Measurements from ENCODE around the gene STX2. TPM values are rescaled to one million over a fixed set of nuclear protein-coding genes. Genes with fewer than 3 reads are reported as not detected.

Gene STX2
- total RNA-seq, 2 donors from 2014 or later = 18.2 to 20.2 TPM

DNA sequence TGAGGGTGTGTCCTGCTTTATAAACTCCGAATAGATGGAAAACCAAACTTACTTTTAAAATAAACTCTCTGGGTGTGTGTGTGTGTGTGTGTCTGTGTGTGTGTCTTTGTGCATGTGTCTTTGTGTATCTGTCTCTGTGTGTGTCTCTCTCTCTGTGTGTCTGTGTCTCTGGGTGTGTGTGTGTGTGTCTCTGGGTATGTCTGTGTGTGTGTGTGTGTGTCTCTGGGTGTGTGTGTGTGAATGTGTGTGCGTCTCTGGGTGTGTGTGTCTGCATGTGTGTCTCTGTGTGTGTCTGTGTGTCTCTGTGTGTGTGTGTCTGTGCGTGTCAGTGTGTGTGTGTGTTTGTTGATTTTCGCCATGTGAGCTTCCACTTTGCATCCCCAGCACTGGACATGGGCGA is 42.0 kb upstream of the STX2 start:
- DNase-seq = peak; percentile 45
- 90 to 95% methylated on average over 2 to 4 of the region's 5 CpGs for WGBS, 2 experiments (ENCODE audit: insufficient coverage in 1 of 2, insufficient read length in 1 of 2)
- H3K4me1 ChIP-seq (ENCODE audit: control insufficient read depth, insufficient read depth, low read length) = no peaks in the 10 kb centered on the region
- no peak overlapping the region for H3K9ac ChIP-seq (ENCODE audit: extremely low read depth, low read length, poor library complexity, severe bottlenecking)
- H3K9me3 ChIP-seq (ENCODE audit: control insufficient read depth, low read length) = no peaks in the 10 kb centered on the region
- Mint-ChIP-seq H3K9me3 (no peaks in the 10 kb centered on the region), H3K36me3 (ENCODE audit: low read depth) (peaks cover 9% of the 10 kb centered on the region), H3K27me3 (ENCODE audit: insufficient read depth) (no peaks in the 10 kb centered on the region), H3K4me3 (no peak overlapping the region), H3K4me1 (peaks cover 15% of the 10 kb centered on the region), H3K27ac (no peak overlapping the region)
- no peak overlapping the region for H3K27ac ChIP-seq (ENCODE audit: low read depth, low read length)
- H3K27me3 ChIP-seq (ENCODE audit: control insufficient read depth, insufficient read depth, low read length, poor library complexity, severe bottlenecking) = no peaks in the 10 kb centered on the region
- H3K36me3 ChIP-seq (ENCODE audit: control insufficient read depth, insufficient read depth, low read length) = peaks cover 17% of the 10 kb centered on the region
- TF ChIP-seq, protein P1, sequence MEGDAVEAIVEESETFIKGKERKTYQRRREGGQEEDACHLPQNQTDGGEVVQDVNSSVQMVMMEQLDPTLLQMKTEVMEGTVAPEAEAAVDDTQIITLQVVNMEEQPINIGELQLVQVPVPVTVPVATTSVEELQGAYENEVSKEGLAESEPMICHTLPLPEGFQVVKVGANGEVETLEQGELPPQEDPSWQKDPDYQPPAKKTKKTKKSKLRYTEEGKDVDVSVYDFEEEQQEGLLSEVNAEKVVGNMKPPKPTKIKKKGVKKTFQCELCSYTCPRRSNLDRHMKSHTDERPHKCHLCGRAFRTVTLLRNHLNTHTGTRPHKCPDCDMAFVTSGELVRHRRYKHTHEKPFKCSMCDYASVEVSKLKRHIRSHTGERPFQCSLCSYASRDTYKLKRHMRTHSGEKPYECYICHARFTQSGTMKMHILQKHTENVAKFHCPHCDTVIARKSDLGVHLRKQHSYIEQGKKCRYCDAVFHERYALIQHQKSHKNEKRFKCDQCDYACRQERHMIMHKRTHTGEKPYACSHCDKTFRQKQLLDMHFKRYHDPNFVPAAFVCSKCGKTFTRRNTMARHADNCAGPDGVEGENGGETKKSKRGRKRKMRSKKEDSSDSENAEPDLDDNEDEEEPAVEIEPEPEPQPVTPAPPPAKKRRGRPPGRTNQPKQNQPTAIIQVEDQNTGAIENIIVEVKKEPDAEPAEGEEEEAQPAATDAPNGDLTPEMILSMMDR (conservative IDR thresholded peaks at IDR 0.05) = no peak
- no peak overlapping the region for H3K4me3 ChIP-seq (ENCODE audit: low read length)

DNA sequence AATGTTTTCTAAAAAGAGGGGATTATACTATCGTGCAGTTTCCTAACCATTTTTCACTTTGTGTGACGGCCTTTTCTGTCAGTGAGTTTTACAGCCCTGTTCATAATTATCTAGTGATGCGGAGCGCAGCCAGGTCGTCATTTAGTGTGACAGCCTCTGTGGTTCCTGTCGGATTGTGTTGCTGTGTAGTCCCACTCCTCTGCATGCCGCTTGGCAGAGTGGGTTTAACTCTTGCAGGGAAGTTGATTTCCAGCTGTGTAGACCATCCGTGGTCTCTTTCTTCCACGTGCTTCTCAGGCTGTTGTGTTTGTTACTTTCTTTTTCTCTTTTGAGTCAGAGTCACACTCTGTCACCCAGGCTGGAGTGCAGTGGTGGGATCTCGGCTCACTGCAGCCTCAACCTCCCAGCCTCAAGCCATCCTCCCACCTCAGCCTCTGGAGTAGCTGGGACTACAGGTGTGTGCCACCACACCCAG is 41.4 kb upstream of the STX2 start:
- Mint-ChIP-seq H3K4me3 (no peak overlapping the region), H3K9me3 (no peaks in the 10 kb centered on the region), H3K27me3 (ENCODE audit: insufficient read depth) (no peaks in the 10 kb centered on the region), H3K36me3 (ENCODE audit: low read depth) (peaks cover 15% of the 10 kb centered on the region), H3K4me1 (peaks cover 21% of the 10 kb centered on the region), H3K27ac (no peak overlapping the region)
- Histone ChIP-seq H3K4me3 (ENCODE audit: low read length) (no peak overlapping the region), H3K9ac (ENCODE audit: extremely low read depth, low read length, poor library complexity, severe bottlenecking) (no peak overlapping the region), H3K9me3 (ENCODE audit: control insufficient read depth, low read length) (no peaks in the 10 kb centered on the region), H3K4me1 (ENCODE audit: control insufficient read depth, insufficient read depth, low read length) (no peaks in the 10 kb centered on the region), H3K27ac (ENCODE audit: low read depth, low read length) (no peak overlapping the region), H3K27me3 (ENCODE audit: control insufficient read depth, insufficient read depth, low read length, poor library complexity, severe bottlenecking) (no peaks in the 10 kb centered on the region), H3K36me3 (ENCODE audit: control insufficient read depth, insufficient read depth, low read length) (peaks cover 23% of the 10 kb centered on the region)
- DNase-seq = peak; percentile 50
- 56 to 68% methylated on average over 9 to 10 of the region's 10 CpGs for WGBS, 2 experiments (ENCODE audit: insufficient coverage in 1 of 2, insufficient read length in 1 of 2)
- TF ChIP-seq, protein P1 (conservative IDR thresholded peaks at IDR 0.05) = no peak

DNA sequence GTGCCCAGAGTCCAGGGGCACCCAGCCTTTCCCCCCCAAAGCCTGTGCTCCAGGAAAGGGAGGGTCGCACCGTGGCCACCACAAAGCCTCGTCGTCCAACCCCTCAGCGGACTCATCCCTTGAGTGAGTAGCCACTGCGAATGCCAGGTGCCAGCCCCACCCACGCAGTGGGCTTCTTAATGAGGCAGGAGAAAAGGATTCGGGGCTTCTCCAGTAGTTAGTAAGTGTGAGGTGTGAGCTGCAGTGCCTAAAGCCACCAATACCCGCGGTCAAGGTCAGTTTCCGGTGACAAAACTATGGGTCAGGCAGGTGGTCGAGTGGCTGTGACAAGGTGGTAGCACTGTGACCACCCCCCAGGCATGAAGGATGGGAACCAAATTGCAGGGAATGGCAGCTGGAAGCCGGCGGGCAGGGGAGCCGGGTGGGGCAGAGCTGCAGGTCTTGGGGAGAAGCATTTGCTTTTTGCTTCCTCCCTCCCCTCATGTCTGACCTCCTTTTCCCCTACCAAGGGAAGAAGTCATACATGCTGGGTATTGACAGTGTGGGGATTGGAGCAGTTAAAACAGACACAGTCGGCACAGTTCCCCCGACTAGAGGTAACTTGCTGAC is 40.8 kb upstream of the STX2 start:
- no peaks in the 10 kb centered on the region for H3K9me3 ChIP-seq (ENCODE audit: control insufficient read depth, low read length)
- no peak overlapping the region for H3K4me3 Mint-ChIP-seq

More for the DNA sequence above, 40.8 kb upstream of the STX2 start:
- H3K27me3 ChIP-seq (ENCODE audit: control insufficient read depth, insufficient read depth, low read length, poor library complexity, severe bottlenecking) = no peaks in the 10 kb centered on the region
- no peak overlapping the region for H3K4me3 ChIP-seq (ENCODE audit: low read length)
- Mint-ChIP-seq H3K4me1 (peaks cover 22% of the 10 kb centered on the region), H3K36me3 (ENCODE audit: low read depth) (peaks cover 21% of the 10 kb centered on the region), H3K27me3 (ENCODE audit: insufficient read depth) (no peaks in the 10 kb centered on the region), H3K9me3 (no peaks in the 10 kb centered on the region), H3K27ac (no peak overlapping the region)
- H3K36me3 ChIP-seq (ENCODE audit: control insufficient read depth, insufficient read depth, low read length) = peaks cover 29% of the 10 kb centered on the region
- TF ChIP-seq, protein P1 (conservative IDR thresholded peaks at IDR 0.05) = no peak
- peak; percentile 76 for DNase-seq
- no peak overlapping the region for H3K9ac ChIP-seq (ENCODE audit: extremely low read depth, low read length, poor library complexity, severe bottlenecking)
- peak overlapping the region; percentile 7 for H3K27ac ChIP-seq (ENCODE audit: low read depth, low read length)
- no peaks in the 10 kb centered on the region for H3K4me1 ChIP-seq (ENCODE audit: control insufficient read depth, insufficient read depth, low read length)
- WGBS, 2 experiments (ENCODE audit: insufficient coverage in 1 of 2, insufficient read length in 1 of 2) = 79 to 83% methylated on average over 8 to 16 of the region's 17 CpGs

All from endodermal cell (in vitro differentiated cells).